Right lobe of liver (tissue), 4 donors: ENCODE results near the gene EXOC4.

Experiments
- POLR2A ChIP-seq: fragments of 450-650 bp; IDR thresholded peaks from one replicate; pipeline ENCODE4 v1.6.1; 2017; ENCODE audit warnings: antibody characterized with exemption, mild to moderate bottlenecking
- TF ChIP-seq, protein P1 (sequence below), 4 donors: fragments of 200-600 bp in 3 of 4; fragments of 450-650 bp in 1 of 4; IDR thresholded peaks; one replicate each; pipeline versions ENCODE4 v1.5.1 to v1.8.0; 2016 to 2022; ENCODE audit warnings: antibody characterized with exemption in 4 of 4, mild to moderate bottlenecking in 2 of 4
- donor health status: DM: no; HTN: no; CAD: no.
- donor health status: DM: no; HTN: no; CAD: no.
- donor health status: DM: no; HTN: yes; CAD: no.

DNA sequence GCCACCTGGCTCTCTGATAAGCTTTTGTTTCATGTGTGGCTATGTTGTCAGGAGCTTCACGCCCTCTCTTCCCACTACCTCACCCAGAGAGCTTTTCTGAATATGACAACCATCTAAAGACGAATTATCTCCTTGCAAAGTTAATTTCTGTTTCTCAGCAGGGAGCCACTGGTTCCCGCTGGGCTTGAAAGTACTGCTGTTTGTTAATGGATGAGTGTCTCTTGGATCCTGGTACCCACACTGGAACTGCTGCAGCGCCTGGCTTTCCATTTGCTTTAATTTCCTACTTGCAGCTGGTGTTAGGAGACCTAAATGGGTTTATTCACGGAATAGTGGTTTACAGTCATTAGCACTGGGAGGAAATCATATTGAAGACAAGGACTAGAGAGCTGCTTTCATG, 606.4 kb downstream of the EXOC4 start:
- TF ChIP-seq, protein P1, sequence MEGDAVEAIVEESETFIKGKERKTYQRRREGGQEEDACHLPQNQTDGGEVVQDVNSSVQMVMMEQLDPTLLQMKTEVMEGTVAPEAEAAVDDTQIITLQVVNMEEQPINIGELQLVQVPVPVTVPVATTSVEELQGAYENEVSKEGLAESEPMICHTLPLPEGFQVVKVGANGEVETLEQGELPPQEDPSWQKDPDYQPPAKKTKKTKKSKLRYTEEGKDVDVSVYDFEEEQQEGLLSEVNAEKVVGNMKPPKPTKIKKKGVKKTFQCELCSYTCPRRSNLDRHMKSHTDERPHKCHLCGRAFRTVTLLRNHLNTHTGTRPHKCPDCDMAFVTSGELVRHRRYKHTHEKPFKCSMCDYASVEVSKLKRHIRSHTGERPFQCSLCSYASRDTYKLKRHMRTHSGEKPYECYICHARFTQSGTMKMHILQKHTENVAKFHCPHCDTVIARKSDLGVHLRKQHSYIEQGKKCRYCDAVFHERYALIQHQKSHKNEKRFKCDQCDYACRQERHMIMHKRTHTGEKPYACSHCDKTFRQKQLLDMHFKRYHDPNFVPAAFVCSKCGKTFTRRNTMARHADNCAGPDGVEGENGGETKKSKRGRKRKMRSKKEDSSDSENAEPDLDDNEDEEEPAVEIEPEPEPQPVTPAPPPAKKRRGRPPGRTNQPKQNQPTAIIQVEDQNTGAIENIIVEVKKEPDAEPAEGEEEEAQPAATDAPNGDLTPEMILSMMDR (IDR thresholded peaks at IDR 0.05), result no peak
- TF ChIP-seq POLR2A, result no peak
